T-cell (primary cell): ENCODE results near the gene SLC9B1. TPM values are rescaled to one million over a fixed set of nuclear protein-coding genes. Genes with fewer than 3 reads are reported as not detected.
A peak's percentile ranks its signal among the peaks of the same experiment; 100 is the strongest.

Source experiments
- ATAC-seq, 4 experiments: fragments of 200-7000 bp in 3 of 4; fragments of 150-1000 bp in 1 of 4; cut with Tn5 transposase; replicated peaks in 1 of 4; 1 replicate in 3 of 4; 2 replicates in 1 of 4; pipeline ENCODE4 v1.10.0; 2021; ENCODE audit warnings: moderate library complexity in 3 of 4, mild to moderate bottlenecking in 2 of 4, moderate number of reproducible peaks in 1 of 4
- CTCF ChIA-PET, 2 donors: fragments of 300-600 bp; sonication (Branson Sonifier 250); formaldehyde crosslinking; loops; one replicate each; lab custom pipeline; 2022; ENCODE audit warnings: antibody characterized with exemption in 2 of 2; lab: Charles Lee
- POLR2A ChIA-PET, 2 donors: fragments of 300-600 bp; sonication (Branson Sonifier 250); formaldehyde crosslinking; loops; one replicate each; lab custom pipeline; 2022; ENCODE audit warnings: antibody characterized with exemption in 2 of 2; lab: Charles Lee
- DNase-seq, 35 experiments: peaks; one replicate each; pipeline versions ENCODE4 v3.0.0 to v3.0.0-alpha.2; 2013 to 2023
- H3K27ac ChIP-seq: one replicate; pipeline ENCODE4 v1.5.1; 2013; ENCODE audit warnings: low read length
- H3K27me3 ChIP-seq, 2 experiments: replicated peaks in 1 of 2; 1 replicate in 1 of 2; 2 replicates in 1 of 2; pipeline versions ENCODE4 v1.6.1 to v1.7.0; 2013; ENCODE audit warnings: low read length in 1 of 2, mixed read lengths in 1 of 2; ENCODE audit not compliant: control insufficient read depth in 2 of 2, insufficient read depth in 2 of 2; ENCODE audit errors: extremely low read depth in 1 of 2
- H3K36me3 ChIP-seq, 2 donors: 1 replicate in 1 of 2; 2 replicates in 1 of 2; pipeline versions ENCODE4 v1.6.1 to v1.7.0; 2013; ENCODE audit warnings: low read length in 1 of 2; ENCODE audit not compliant: control insufficient read depth in 2 of 2, insufficient read depth in 1 of 2; ENCODE audit errors: extremely low read depth in 1 of 2
- H3K4me1 ChIP-seq, 2 experiments: 1 replicate in 1 of 2; 2 replicates in 1 of 2; pipeline versions ENCODE4 v1.6.1 to v1.7.0; 2013; ENCODE audit warnings: low read length in 2 of 2, mixed read lengths in 1 of 2; ENCODE audit not compliant: insufficient read depth in 2 of 2, control insufficient read depth in 1 of 2; ENCODE audit errors: extremely low read depth in 1 of 2
- H3K4me3 ChIP-seq, 2 donors: 1 replicate in 1 of 2; 2 replicates in 1 of 2; pipeline versions ENCODE4 v1.5.1 to v1.7.0; 2013; ENCODE audit warnings: mild to moderate bottlenecking in 2 of 2, low read length in 1 of 2, moderate library complexity in 1 of 2; ENCODE audit not compliant: control insufficient read depth in 1 of 2; ENCODE audit errors: extremely low read depth in 1 of 2
- H3K9me3 ChIP-seq: 2 replicates; pipeline ENCODE4 v1.7.0; 2013
- H3K27ac Mint-ChIP-seq, 2 donors: one replicate each; pipeline ENCODE4 v1.8.0; 2020 to 2021; ENCODE audit warnings: mild to moderate bottlenecking in 2 of 2, mixed read lengths in 2 of 2
- H3K27me3 Mint-ChIP-seq, 2 donors: one replicate each; pipeline ENCODE4 v1.8.0; 2021 to 2022; ENCODE audit warnings: mixed read lengths in 2 of 2
- H3K36me3 Mint-ChIP-seq: one replicate; pipeline ENCODE4 v1.8.0; 2021; ENCODE audit warnings: mixed read lengths
- H3K4me1 Mint-ChIP-seq, 3 donors: one replicate each; pipeline ENCODE4 v1.8.0; 2020 to 2022; ENCODE audit warnings: mixed read lengths in 3 of 3, mild to moderate bottlenecking in 1 of 3
- H3K4me3 Mint-ChIP-seq, 3 donors: one replicate each; pipeline ENCODE4 v1.8.0; 2020 to 2022; ENCODE audit warnings: mild to moderate bottlenecking in 3 of 3, mixed read lengths in 3 of 3, moderate library complexity in 3 of 3
- H3K9me3 Mint-ChIP-seq, 3 donors: one replicate each; pipeline ENCODE4 v1.8.0; 2020 to 2022; ENCODE audit warnings: mixed read lengths in 3 of 3
- WGBS: methylation state at CpG from one replicate; pipeline ENCODE4 v1.1.5; 2013; ENCODE audit warnings: missing lambda C conversion rate; ENCODE audit not compliant: insufficient coverage; 5-methylcytosine and 5-hydroxymethylcytosine counted together
- total RNA-seq, 35 experiments: library from RNA in 6 of 35; stranded (reverse) in 6 of 35; fragments of 120-200 nt in 1 of 35; gene quantifications; one replicate each; pipeline versions ENCODE4 v1.2.1 to v1.2.4 and lab custom pipeline; 2013 to 2026

Gene SLC9B1
- total RNA-seq, 5 donors from 2014 or later (not counting 1 experiment from before 2014, with no cell fraction given), result 2.0 to 4.6 (median 3.1) TPM

GRCh38 chr4:103030791-103031190 is 11.3 kb upstream of the SLC9B1 start:
- POLR2A ChIA-PET, result no interaction called here
- no peaks in the 10 kb centered on the region for H3K27me3 ChIP-seq
- H3K27ac ChIP-seq, result no peak overlapping the region
- CTCF ChIA-PET, result no interaction called here
- Mint-ChIP-seq H3K4me1 (peaks cover 0 to 2% (median 0%) of the 10 kb centered on the region in 3 donors), H3K27ac (no peak overlapping the region), H3K36me3 (peaks cover 30% of the 10 kb centered on the region), H3K4me3 (no peak overlapping the region), H3K9me3 (no peaks in the 10 kb centered on the region), H3K27me3 (no peaks in the 10 kb centered on the region)
- WGBS, result 100% methylated on average over 2 of the region's 3 CpGs
- ATAC-seq, result no peak
- no peaks in the 10 kb centered on the region for H3K4me1 ChIP-seq
- no peak for DNase-seq
- no peaks in the 10 kb centered on the region for H3K36me3 ChIP-seq
- no peak overlapping the region for H3K4me3 ChIP-seq
- H3K9me3 ChIP-seq, result no peaks in the 10 kb centered on the region

- Histone ChIP-seq H3K9me3 (no peaks in the 10 kb centered on the region), H3K4me3 (no peak overlapping the region), H3K36me3 (no peaks in the 10 kb centered on the region), H3K27me3 (no peaks in the 10 kb centered on the region), H3K27ac (no peak overlapping the region), H3K4me1 (no peaks in the 10 kb centered on the region)
- DNase-seq (no peak), ATAC-seq (no peak)
- WGBS, result no CpG with 5 or more reads among the region's 1 CpG
- POLR2A ChIA-PET, result interaction anchor here in 1 of 2 donors (0.9 kb wide), 1 partner anchor 9 kb away, joined by 6 read pairs; no protein-coding TSS in a partner anchor
- Mint-ChIP-seq H3K27ac (no peak overlapping the region), H3K4me3 (no peak overlapping the region), H3K9me3 (no peaks in the 10 kb centered on the region), H3K27me3 (no peaks in the 10 kb centered on the region), H3K36me3 (peaks cover 25% of the 10 kb centered on the region), H3K4me1 (peaks cover 0 to 2% (median 0%) of the 10 kb centered on the region in 3 donors)
- CTCF ChIA-PET, result interaction anchor here (0.6 to 1.1 kb wide), 2 partner anchors 21 to 605 kb away, joined by 3 read pairs; no protein-coding TSS in a partner anchor
Observed at GRCh38 chr4:103029300-103029699, 9.8 kb upstream of the SLC9B1 start.

GRCh38 chr4:103026868-103027267 is 7.4 kb upstream of the SLC9B1 start:
- no peaks in the 10 kb centered on the region for H3K4me1 ChIP-seq
- Mint-ChIP-seq H3K9me3 (no peaks in the 10 kb centered on the region), H3K4me1 (no peaks in the 10 kb centered on the region), H3K27ac (no peak overlapping the region), H3K27me3 (no peaks in the 10 kb centered on the region), H3K36me3 (peaks cover 23% of the 10 kb centered on the region), H3K4me3 (no peak overlapping the region)
- DNase-seq (no peak), ATAC-seq (no peak)
- ChIA-PET POLR2A (interaction anchor here in 1 of 2 donors (0.5 kb wide), 1 partner anchor 11 kb away, joined by 3 read pairs; no protein-coding TSS in a partner anchor), CTCF (no interaction called here)
- no peaks in the 10 kb centered on the region for H3K27me3 ChIP-seq
- no peak overlapping the region for H3K27ac ChIP-seq
- no peak overlapping the region for H3K4me3 ChIP-seq
- WGBS, result no CpG with 5 or more reads among the region's 1 CpG
- no peaks in the 10 kb centered on the region for H3K36me3 ChIP-seq
- no peaks in the 10 kb centered on the region for H3K9me3 ChIP-seq

- peaks cover 5 to 6% of the 10 kb centered on the region in 2 experiments for H3K4me1 ChIP-seq
- H3K4me3 ChIP-seq, result no peak overlapping the region
- H3K27ac ChIP-seq, result no peak overlapping the region
- Mint-ChIP-seq H3K27ac (no peak overlapping the region), H3K4me3 (no peak overlapping the region), H3K4me1 (peaks cover 3 to 11% (median 9%) of the 10 kb centered on the region in 3 donors), H3K9me3 (no peaks in the 10 kb centered on the region), H3K27me3 (no peaks in the 10 kb centered on the region), H3K36me3 (peaks cover 14% of the 10 kb centered on the region)
- CTCF ChIA-PET, result no interaction called here
- no peak for ATAC-seq
- no peaks in the 10 kb centered on the region for H3K36me3 ChIP-seq
- whole genome bisulfite sequencing, result no CpG with 5 or more reads among the region's 3 CpGs
- POLR2A ChIA-PET, result no interaction called here
- no peaks in the 10 kb centered on the region for H3K27me3 ChIP-seq
- no peaks in the 10 kb centered on the region for H3K9me3 ChIP-seq
- DNase-seq, result no peak
Observed at GRCh38 chr4:103024996-103025395, 5.5 kb upstream of the SLC9B1 start.

- peaks cover 9% of the 10 kb centered on the region for H3K36me3 Mint-ChIP-seq
- CTCF ChIA-PET, result interaction anchor here in 1 of 2 donors (1.2 kb wide), 1 partner anchor 25 kb away, joined by 3 read pairs; no protein-coding TSS in a partner anchor
- H3K4me1 Mint-ChIP-seq, result peaks cover 14 to 28% (median 26%) of the 10 kb centered on the region in 3 donors
- Histone ChIP-seq H3K27ac (no peak overlapping the region), H3K4me3 (no peak overlapping the region), H3K9me3 (no peaks in the 10 kb centered on the region), H3K4me1 (peaks cover 7 to 17% of the 10 kb centered on the region in 2 experiments), H3K36me3 (no peaks in the 10 kb centered on the region), H3K27me3 (no peaks in the 10 kb centered on the region)
- DNase-seq, result no peak
- H3K27ac Mint-ChIP-seq, result no peak overlapping the region
- no peak for ATAC-seq
- H3K4me3 Mint-ChIP-seq, result peak overlapping the region in 2 of 3 donors; percentile 41 to 75
- H3K27me3 Mint-ChIP-seq, result no peaks in the 10 kb centered on the region
- no CpG with 5 or more reads among the region's 2 CpGs for whole genome bisulfite sequencing
- POLR2A ChIA-PET, result interaction anchor here in 1 of 2 donors (0.6 kb wide), 1 partner anchor 217 kb away, joined by 5 read pairs; no protein-coding TSS in a partner anchor
- H3K9me3 Mint-ChIP-seq, result no peaks in the 10 kb centered on the region
Observed at GRCh38 chr4:103021120-103021519, 1.6 kb upstream of the SLC9B1 start.

GRCh38 chr4:103018391-103019307 is 856 bp downstream of the SLC9B1 start:
- CTCF ChIA-PET, result interaction anchor here (0.5 to 1.5 kb wide), 7 partner anchors 11 to 588 kb away, joined by 3 to 7 read pairs (median 5); partner anchors contain the start of gene BDH2 (in 1 of the 2)
- Histone ChIP-seq H3K9me3 (no peaks in the 10 kb centered on the region), H3K27ac (peak overlapping the region; percentile 96), H3K4me3 (peak overlapping the region; percentile 52 to 70), H3K36me3 (no peaks in the 10 kb centered on the region), H3K4me1 (peaks cover 7 to 17% of the 10 kb centered on the region in 2 experiments), H3K27me3 (no peaks in the 10 kb centered on the region)
- Mint-ChIP-seq H3K36me3 (no peaks in the 10 kb centered on the region), H3K4me3 (peak overlapping the region; percentile 75 to 90 (median 87)), H3K4me1 (peaks cover 14 to 28% (median 26%) of the 10 kb centered on the region in 3 donors), H3K27ac (peak overlapping the region; percentile 93 to 99), H3K9me3 (no peaks in the 10 kb centered on the region), H3K27me3 (no peaks in the 10 kb centered on the region)
- ATAC-seq (no peak), DNase-seq (peak in 2 of 35 experiments; percentile 16 to 28)
- WGBS, result no CpG with 5 or more reads among the region's 8 CpGs
- POLR2A ChIA-PET, result no interaction called here
